HepG2 (cell line): ENCODE measurements around the gene ITIH3. TPM values are rescaled to one million over a fixed set of nuclear protein-coding genes. Genes with fewer than 3 reads are reported as not detected.
A peak's percentile ranks its signal among the peaks of the same experiment; 100 is the strongest.

Source experiments
- ATAC-seq: fragments of 200-7000 bp; cut with Tn5 transposase; 3 replicates; pipeline ENCODE4 v1.9.1; 2020; ENCODE audit warnings: mild to moderate bottlenecking, moderate library complexity
- BruUV-seq: library from RNA; stranded (reverse); fragments of 400-500 nt; replicated peaks from 2 replicates; lab custom pipeline; 2021; lab: Mats Ljungman, UMichigan
- CTCF ChIA-PET: fragments of 300-600 bp; formaldehyde crosslinking; extraction: SDS; loops from one replicate; lab custom pipeline; 2021; ENCODE audit warnings: low total read pairs, inconsistent platforms, low intra/inter-chr PET ratio; lab: Yijun Ruan, JAX
- POLR2A ChIA-PET: fragments of 350-600 bp; sonication (Branson Sonifier 250); formaldehyde crosslinking; loops from one replicate; lab custom pipeline; 2020; ENCODE audit warnings: antibody characterized with exemption, inconsistent platforms; lab: Yijun Ruan, JAX
- DNase-seq: peaks from one replicate; pipeline ENCODE4 v3.0.0-alpha.2; 2015; ENCODE audit warnings: low spot score
- FAIRE-seq: peaks from 3 replicates; lab custom pipeline; 2011; peaks lifted over from hg19 to GRCh38; lab: Jason Lieb, UNC
- H2AFZ ChIP-seq: one replicate; pipeline ENCODE4 v1.6.1; 2011; ENCODE audit warnings: low read length, inconsistent platforms
- H3K27ac ChIP-seq: fragments of 300-600 bp; 3 replicates; pipeline ENCODE4 v1.8.0; 2011; ENCODE audit warnings: mixed run types, mild to moderate bottlenecking, mixed read lengths, low read length, inconsistent platforms; ENCODE audit not compliant: insufficient read depth; ENCODE audit errors: extremely low read length
- H3K27me3 ChIP-seq, 2 experiments: fragments of 200-600 bp in 1 of 2; 2 replicates in 1 of 2; 3 replicates in 1 of 2; pipeline versions ENCODE4 v1.6.0 to v1.8.0; 2011; ENCODE audit warnings: low read length in 2 of 2, mild to moderate bottlenecking in 2 of 2, moderate library complexity in 2 of 2, inconsistent platforms in 1 of 2; ENCODE audit not compliant: insufficient read depth in 2 of 2, control insufficient read depth in 1 of 2
- H3K36me3 ChIP-seq, 2 experiments: fragments of 200-600 bp in 1 of 2; replicated peaks in 1 of 2; 2 replicates in 1 of 2; 3 replicates in 1 of 2; pipeline versions ENCODE4 v1.5.1 to v1.8.0; 2011; ENCODE audit warnings: low read length in 2 of 2, inconsistent platforms in 1 of 2; ENCODE audit not compliant: insufficient read depth in 2 of 2, control insufficient read depth in 1 of 2
- H3K4me1 ChIP-seq: 2 replicates; pipeline ENCODE4 v1.5.1; 2012; ENCODE audit warnings: low read length, inconsistent platforms; ENCODE audit not compliant: insufficient read depth
- H3K4me2 ChIP-seq: 2 replicates; pipeline ENCODE4 v1.6.0; 2011; ENCODE audit warnings: low read depth, low read length, inconsistent platforms
- H3K4me3 ChIP-seq, 3 experiments: fragments of 200-600 bp in 1 of 3; sonication (generic), shearing (Covaris generic) in 1 of 3; replicated peaks in 1 of 3; 2 replicates each; pipeline ENCODE4 v1.5.1; 2011 to 2016; ENCODE audit warnings: low read length in 3 of 3, inconsistent platforms in 2 of 3, low read depth in 2 of 3, mild to moderate bottlenecking in 2 of 3, control low read depth in 1 of 3, mixed read lengths in 1 of 3; ENCODE audit not compliant: insufficient read depth in 1 of 3
- H3K79me2 ChIP-seq: one replicate; pipeline ENCODE4 v1.6.1; 2011; ENCODE audit warnings: low read length, inconsistent platforms; ENCODE audit not compliant: insufficient read depth
- H3K9ac ChIP-seq: 2 replicates; pipeline ENCODE4 v1.6.0; 2011; ENCODE audit warnings: mild to moderate bottlenecking, low read depth, low read length, inconsistent platforms; ENCODE audit not compliant: insufficient read depth
- H3K9me3 ChIP-seq: 2 replicates; pipeline ENCODE4 v1.5.1; 2012; ENCODE audit warnings: mild to moderate bottlenecking, low read length
- H4K20me1 ChIP-seq: 2 replicates; pipeline ENCODE4 v1.6.0; 2011; ENCODE audit warnings: inconsistent platforms, mild to moderate bottlenecking, low read length, moderate library complexity; ENCODE audit not compliant: insufficient read depth
- POLR2AphosphoS2 ChIP-seq: IDR thresholded peaks from 2 replicates; pipeline ENCODE4 v1.6.1; 2011; ENCODE audit warnings: low read depth, low read length, improper control_type of control experiment
- RBFOX2 ChIP-seq: fragments of 200-400 bp; formaldehyde crosslinking; IDR thresholded peaks from 2 replicates; pipeline ENCODE4 v1.6.1; 2017; ENCODE audit warnings: low read depth, mild to moderate bottlenecking, low read length
- SIN3A ChIP-seq: IDR thresholded peaks from 2 replicates; pipeline ENCODE4 v1.6.1; 2011; ENCODE audit warnings: low read depth, mild to moderate bottlenecking, control low read depth, low read length, borderline replicate concordance
- SP140L ChIP-seq: sonication (generic); formaldehyde crosslinking; IDR thresholded peaks from 2 replicates; pipeline ENCODE4 v1.4.0; 2020; ENCODE audit warnings: missing genetic modification reagents, borderline replicate concordance
- SP4 ChIP-seq: sonication (generic); formaldehyde crosslinking; IDR thresholded peaks from 2 replicates; pipeline ENCODE4 v1.8.1; 2023; ENCODE audit warnings: mild to moderate bottlenecking, missing genetic modification reagents
- TEAD3 ChIP-seq: optimal IDR thresholded peaks from 2 replicates; pipeline ENCODE3; 2016; ENCODE audit warnings: borderline replicate concordance
- TOE1 ChIP-seq: sonication (generic); formaldehyde crosslinking; IDR thresholded peaks from 2 replicates; pipeline ENCODE4 v1.4.0; 2020; ENCODE audit warnings: mild to moderate bottlenecking, missing genetic modification reagents
- ZBTB38 ChIP-seq: sonication (generic); formaldehyde crosslinking; IDR thresholded peaks from 2 replicates; pipeline ENCODE4 v1.5.1; 2020; ENCODE audit warnings: mild to moderate bottlenecking, missing genetic modification reagents
- ZFX ChIP-seq: sonication (generic); formaldehyde crosslinking; IDR thresholded peaks from 2 replicates; pipeline ENCODE4 v1.4.0; 2020; ENCODE audit warnings: mild to moderate bottlenecking, low read depth, missing genetic modification reagents, moderate library complexity
- ZFY ChIP-seq: sonication (generic); formaldehyde crosslinking; IDR thresholded peaks from 2 replicates; pipeline ENCODE4 v1.4.0; 2020; ENCODE audit warnings: missing genetic modification reagents
- ZNF33A ChIP-seq: sonication (generic); formaldehyde crosslinking; IDR thresholded peaks from 2 replicates; pipeline ENCODE4 v1.5.1; 2020; ENCODE audit warnings: missing genetic modification reagents, mild to moderate bottlenecking, moderate library complexity, borderline replicate concordance
- ZNF781 ChIP-seq: sonication (generic); formaldehyde crosslinking; IDR thresholded peaks from 2 replicates; pipeline ENCODE4 v1.5.1; 2020; ENCODE audit warnings: borderline replicate concordance, mild to moderate bottlenecking, missing genetic modification reagents; ENCODE audit errors: not compliant biosample characterization
- WGBS: methylation state at CpG from one replicate; pipeline ENCODE4 v1.1.6; 2017; ENCODE audit warnings: low lambda C conversion rate; 5-methylcytosine and 5-hydroxymethylcytosine counted together
- in situ Hi-C: cut with HindIII; loops from 2 replicates; pipeline ENCODE4 v1.10.0; 2017; ENCODE audit warnings: low pct_unique_long_range_greater_than_20kb; ENCODE audit not compliant: extremely low pct_ligation_motif_present
- intact Hi-C: fragments of 100-400 bp; cut with micrococcal nuclease; formaldehyde crosslinking; loops from one replicate; pipeline ENCODE4 v1.10.0; 2022; ENCODE audit not compliant: unreplicated experiment
- polyA plus RNA-seq, 8 experiments: library from polyadenylated mRNA; depleted of rRNA in 3 of 8; stranded (reverse) in 7 of 8; unstranded in 1 of 8; fragments of >200 nt; fragmentation: Illumina TruSeq in 4 of 8; extraction: Trizol in 4 of 8; gene quantifications; 2 replicates each; pipeline versions ENCODE4 v1.2.1 to v1.2.3, GENCODE V29; 2011 to 2016; ENCODE audit warnings: low read depth in 4 of 8, missing spikeins in 1 of 8, mixed read lengths in 1 of 8; ENCODE audit not compliant: insufficient read depth in 1 of 8
- total RNA-seq, 5 experiments: library from RNA; depleted of rRNA; stranded (reverse); fragments of >200 nt; fragmentation: Illumina TruSeq; extraction: Trizol; gene quantifications; 2 replicates each; pipeline ENCODE4 v1.2.3, GENCODE V29; 2016; ENCODE audit warnings: low read depth in 1 of 5
- TF ChIP-seq, protein P1 (sequence below): sonication (generic); formaldehyde crosslinking; IDR thresholded peaks from 2 replicates; pipeline ENCODE4 v1.9.0; 2022; ENCODE audit warnings: low read depth, missing genetic modification reagents
- TF ChIP-seq, protein P2 (sequence below): IDR thresholded peaks from 2 replicates; pipeline ENCODE4 v1.6.1; 2016
- TF ChIP-seq, protein P3 (sequence below): sonication (generic); formaldehyde crosslinking; IDR thresholded peaks from 2 replicates; pipeline ENCODE4 v1.9.0; 2022; ENCODE audit warnings: missing genetic modification reagents, mild to moderate bottlenecking, borderline replicate concordance
- TF ChIP-seq, protein P4 (sequence below): sonication (generic); formaldehyde crosslinking; conservative IDR thresholded peaks from 2 replicates; pipeline ENCODE4 v1.8.0; 2022; ENCODE audit warnings: missing genetic modification reagents

The ITIH3 gene
- total and polyA plus RNA-seq, 2 of the 13 experiments (the other 11 are each of a cell fraction or from before 2014, with no cell fraction given), result 105 to 632 TPM

DNA sequence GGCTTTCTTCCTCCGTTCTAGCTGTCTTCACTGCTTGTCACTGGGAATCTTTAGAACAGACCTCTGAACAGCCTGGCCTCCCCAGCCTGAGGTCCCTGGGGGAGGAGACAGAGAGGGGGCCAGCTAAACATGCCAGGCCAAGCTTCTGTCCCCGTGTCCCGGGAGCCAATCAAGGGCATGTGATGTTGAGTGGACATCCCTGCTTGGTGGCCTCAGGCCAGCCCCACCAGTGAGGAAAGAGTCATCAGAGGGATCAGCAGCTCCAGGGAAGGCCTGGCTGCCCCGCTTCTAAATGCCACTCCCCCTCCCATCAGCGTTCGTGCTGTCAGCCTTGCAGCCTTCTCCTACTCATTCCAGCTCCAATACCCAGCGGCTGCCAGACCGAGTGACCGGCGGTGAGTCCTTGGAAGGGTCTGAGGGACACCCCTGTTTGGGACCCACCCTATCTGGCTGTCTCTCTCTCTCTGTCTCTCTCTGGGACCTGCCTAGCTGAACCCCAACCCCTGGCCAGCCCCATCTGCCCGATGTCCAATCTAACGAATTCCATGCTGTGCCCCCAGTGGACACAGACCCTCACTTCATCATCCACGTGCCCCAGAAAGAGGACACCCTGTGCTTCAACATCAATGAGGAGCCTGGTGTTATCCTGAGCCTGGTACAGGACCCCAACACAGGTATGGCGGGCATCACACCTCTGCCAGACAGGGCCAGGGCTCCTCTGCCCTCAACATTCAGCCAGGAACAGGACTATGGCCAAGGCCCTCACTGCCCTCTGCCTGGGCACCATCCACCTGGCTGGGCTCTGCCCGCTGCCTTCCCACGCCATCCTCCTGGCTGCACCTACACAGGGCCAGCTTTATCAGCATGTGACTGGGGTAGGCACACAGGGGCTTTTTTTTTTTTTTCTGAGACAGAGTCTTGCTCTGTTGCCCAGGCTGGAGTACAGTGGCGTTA lies 6.6 kb upstream of the ITIH3 start:
- peak overlapping the region; percentile 20 for H3K27ac ChIP-seq
- intact Hi-C loops (loop anchor here (1.0 to 2.0 kb wide), 2 partner anchors 13 to 17 kb away; partner anchors contain the start of gene NEK4), in situ Hi-C loops (no loop called here)
- H3K9me3 ChIP-seq, result no peaks in the 10 kb centered on the region
- WGBS, result 24% methylated on average over 15 of the region's 17 CpGs
- FAIRE-seq, result peak; percentile 42
- peak overlapping the region; percentile 83 for H3K4me2 ChIP-seq
- no peaks in the 10 kb centered on the region for H3K79me2 ChIP-seq
- ATAC-seq, result peak; percentile 68
- no peaks in the 10 kb centered on the region for H3K36me3 ChIP-seq
- peaks cover 96% of the 10 kb centered on the region for H3K4me1 ChIP-seq
- no peak overlapping the region for H2AFZ ChIP-seq
- peak overlapping the region; percentile 31 to 60 (median 31) for H3K4me3 ChIP-seq
- H3K9ac ChIP-seq, result peak overlapping the region; percentile 47
- ChIA-PET CTCF (no interaction called here), POLR2A (interaction anchor here (0.6 to 18.4 kb wide), 7 partner anchors 8 to 146 kb away, joined by 3 to 466 read pairs (median 4); partner anchors contain the start of genes ITIH1, ITIH3 and NEK4)
- no peaks in the 10 kb centered on the region for H3K27me3 ChIP-seq
- DNase-seq, result peak; percentile 23
- BruUV-seq, result no TSS peak
- no peaks in the 10 kb centered on the region for H4K20me1 ChIP-seq
- TF ChIP-seq, protein P1, sequence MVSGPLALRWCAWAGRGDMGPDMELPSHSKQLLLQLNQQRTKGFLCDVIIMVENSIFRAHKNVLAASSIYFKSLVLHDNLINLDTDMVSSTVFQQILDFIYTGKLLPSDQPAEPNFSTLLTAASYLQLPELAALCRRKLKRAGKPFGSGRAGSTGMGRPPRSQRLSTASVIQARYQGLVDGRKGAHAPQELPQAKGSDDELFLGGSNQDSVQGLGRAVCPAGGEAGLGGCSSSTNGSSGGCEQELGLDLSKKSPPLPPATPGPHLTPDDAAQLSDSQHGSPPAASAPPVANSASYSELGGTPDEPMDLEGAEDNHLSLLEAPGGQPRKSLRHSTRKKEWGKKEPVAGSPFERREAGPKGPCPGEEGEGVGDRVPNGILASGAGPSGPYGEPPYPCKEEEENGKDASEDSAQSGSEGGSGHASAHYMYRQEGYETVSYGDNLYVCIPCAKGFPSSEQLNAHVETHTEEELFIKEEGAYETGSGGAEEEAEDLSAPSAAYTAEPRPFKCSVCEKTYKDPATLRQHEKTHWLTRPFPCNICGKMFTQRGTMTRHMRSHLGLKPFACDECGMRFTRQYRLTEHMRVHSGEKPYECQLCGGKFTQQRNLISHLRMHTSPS (CRISPR knock-in tag), result peak; percentile 60; the same call in 1 of the 2 replicates
- TF ChIP-seq POLR2AphosphoS2 (no peak), ZFY (CRISPR knock-in tag) (peak; percentile 17; the same call in 1 of the 2 replicates), TOE1 (CRISPR knock-in tag) (no peak), RBFOX2 (no peak), SP4 (CRISPR knock-in tag) (0 out of 2 replicates have a peak, but pooled peaks have one; percentile 27), SP140L (no peak), ZNF781 (CRISPR knock-in tag) (no peak), ZNF33A (no peak), ZFX (CRISPR knock-in tag) (peak; percentile 55), ZBTB38 (CRISPR knock-in tag) (no peak), TEAD3 (CRISPR knock-in tag) (peak; percentile 10), SIN3A (no peak)
- TF ChIP-seq, protein P2, sequence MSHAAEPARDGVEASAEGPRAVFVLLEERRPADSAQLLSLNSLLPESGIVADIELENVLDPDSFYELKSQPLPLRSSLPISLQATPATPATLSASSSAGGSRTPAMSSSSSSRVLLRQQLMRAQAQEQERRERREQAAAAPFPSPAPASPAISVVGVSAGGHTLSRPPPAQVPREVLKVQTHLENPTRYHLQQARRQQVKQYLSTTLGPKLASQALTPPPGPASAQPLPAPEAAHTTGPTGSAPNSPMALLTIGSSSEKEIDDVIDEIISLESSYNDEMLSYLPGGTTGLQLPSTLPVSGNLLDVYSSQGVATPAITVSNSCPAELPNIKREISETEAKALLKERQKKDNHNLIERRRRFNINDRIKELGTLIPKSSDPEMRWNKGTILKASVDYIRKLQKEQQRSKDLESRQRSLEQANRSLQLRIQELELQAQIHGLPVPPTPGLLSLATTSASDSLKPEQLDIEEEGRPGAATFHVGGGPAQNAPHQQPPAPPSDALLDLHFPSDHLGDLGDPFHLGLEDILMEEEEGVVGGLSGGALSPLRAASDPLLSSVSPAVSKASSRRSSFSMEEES (CRISPR knock-in tag), result no peak
- TF ChIP-seq, protein P3, sequence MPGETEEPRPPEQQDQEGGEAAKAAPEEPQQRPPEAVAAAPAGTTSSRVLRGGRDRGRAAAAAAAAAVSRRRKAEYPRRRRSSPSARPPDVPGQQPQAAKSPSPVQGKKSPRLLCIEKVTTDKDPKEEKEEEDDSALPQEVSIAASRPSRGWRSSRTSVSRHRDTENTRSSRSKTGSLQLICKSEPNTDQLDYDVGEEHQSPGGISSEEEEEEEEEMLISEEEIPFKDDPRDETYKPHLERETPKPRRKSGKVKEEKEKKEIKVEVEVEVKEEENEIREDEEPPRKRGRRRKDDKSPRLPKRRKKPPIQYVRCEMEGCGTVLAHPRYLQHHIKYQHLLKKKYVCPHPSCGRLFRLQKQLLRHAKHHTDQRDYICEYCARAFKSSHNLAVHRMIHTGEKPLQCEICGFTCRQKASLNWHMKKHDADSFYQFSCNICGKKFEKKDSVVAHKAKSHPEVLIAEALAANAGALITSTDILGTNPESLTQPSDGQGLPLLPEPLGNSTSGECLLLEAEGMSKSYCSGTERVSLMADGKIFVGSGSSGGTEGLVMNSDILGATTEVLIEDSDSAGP, result no peak; the same call in 1 of the 2 replicates
- TF ChIP-seq, protein P4, sequence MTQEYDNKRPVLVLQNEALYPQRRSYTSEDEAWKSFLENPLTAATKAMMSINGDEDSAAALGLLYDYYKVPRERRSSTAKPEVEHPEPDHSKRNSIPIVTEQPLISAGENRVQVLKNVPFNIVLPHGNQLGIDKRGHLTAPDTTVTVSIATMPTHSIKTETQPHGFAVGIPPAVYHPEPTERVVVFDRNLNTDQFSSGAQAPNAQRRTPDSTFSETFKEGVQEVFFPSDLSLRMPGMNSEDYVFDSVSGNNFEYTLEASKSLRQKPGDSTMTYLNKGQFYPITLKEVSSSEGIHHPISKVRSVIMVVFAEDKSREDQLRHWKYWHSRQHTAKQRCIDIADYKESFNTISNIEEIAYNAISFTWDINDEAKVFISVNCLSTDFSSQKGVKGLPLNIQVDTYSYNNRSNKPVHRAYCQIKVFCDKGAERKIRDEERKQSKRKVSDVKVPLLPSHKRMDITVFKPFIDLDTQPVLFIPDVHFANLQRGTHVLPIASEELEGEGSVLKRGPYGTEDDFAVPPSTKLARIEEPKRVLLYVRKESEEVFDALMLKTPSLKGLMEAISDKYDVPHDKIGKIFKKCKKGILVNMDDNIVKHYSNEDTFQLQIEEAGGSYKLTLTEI, result no peak
